Neural progenitor cell (in vitro differentiated cells): ENCODE measurements around the gene GFPT2. TPM values are rescaled to one million over a fixed set of nuclear protein-coding genes. Genes with fewer than 3 reads are reported as not detected.
A peak's percentile ranks its signal among the peaks of the same experiment; 100 is the strongest.

Experiments used
- DNase-seq: peaks from one replicate; pipeline ENCODE4 v3.0.0-alpha.2; 2016; ENCODE audit warnings: low spot score
- H2AFZ ChIP-seq: fragments of 200-600 bp; sonication (generic); replicated peaks from 2 replicates; pipeline ENCODE4 v1.6.1; 2016; ENCODE audit warnings: antibody characterized with exemption
- H3F3A ChIP-seq: fragments of 200-600 bp; sonication (generic); 2 replicates; pipeline ENCODE4 v1.6.1; 2016; ENCODE audit warnings: antibody characterized with exemption, low read depth
- H3K27ac ChIP-seq: fragments of 200-600 bp; sonication (generic); 2 replicates; pipeline ENCODE4 v1.5.1; 2016; ENCODE audit warnings: mild to moderate bottlenecking
- H3K27me3 ChIP-seq: fragments of 200-600 bp; sonication (generic); 2 replicates; pipeline ENCODE4 v1.6.1; 2016; ENCODE audit warnings: mild to moderate bottlenecking, moderate library complexity
- H3K36me3 ChIP-seq: fragments of 200-600 bp; sonication (generic); 2 replicates; pipeline ENCODE4 v1.5.1; 2016
- H3K4me1 ChIP-seq: fragments of 200-600 bp; sonication (generic); 2 replicates; pipeline ENCODE4 v1.6.1; 2016; ENCODE audit warnings: mixed run types
- H3K4me2 ChIP-seq: fragments of 200-600 bp; sonication (generic); 2 replicates; pipeline ENCODE4 v1.6.1; 2016
- H3K4me3 ChIP-seq: fragments of 200-600 bp; sonication (generic); 2 replicates; pipeline ENCODE4 v1.5.1; 2016
- H3K79me2 ChIP-seq: fragments of 200-600 bp; sonication (generic); 2 replicates; pipeline ENCODE4 v1.6.1; 2016; ENCODE audit warnings: low read depth
- H3K9ac ChIP-seq: fragments of 200-600 bp; sonication (generic); 2 replicates; pipeline ENCODE4 v1.6.1; 2016
- H3K9me3 ChIP-seq: fragments of 200-600 bp; sonication (generic); 2 replicates; pipeline ENCODE4 v1.5.1; 2016; ENCODE audit warnings: low read depth
- H4K20me1 ChIP-seq: fragments of 200-600 bp; sonication (generic); 2 replicates; pipeline ENCODE4 v1.6.1; 2016; ENCODE audit warnings: low read depth
- H3K27ac Mint-ChIP-seq: 3 replicates; pipeline ENCODE4 v1.8.0; 2021; ENCODE audit warnings: mixed read lengths
- H3K27me3 Mint-ChIP-seq: 2 replicates; pipeline ENCODE4 v1.8.0; 2022; ENCODE audit warnings: low read depth, mild to moderate bottlenecking, inconsistent platforms, moderate library complexity, mixed read lengths; ENCODE audit not compliant: insufficient read depth
- H3K36me3 Mint-ChIP-seq: 3 replicates; pipeline ENCODE4 v1.8.0; 2021; ENCODE audit warnings: mixed read lengths
- H3K4me1 Mint-ChIP-seq: 3 replicates; pipeline ENCODE4 v1.8.0; 2021; ENCODE audit warnings: mixed read lengths
- H3K4me3 Mint-ChIP-seq: 3 replicates; pipeline ENCODE4 v1.8.0; 2021; ENCODE audit warnings: mild to moderate bottlenecking, moderate library complexity, mixed read lengths
- H3K9me3 Mint-ChIP-seq: 3 replicates; pipeline ENCODE4 v1.8.0; 2020; ENCODE audit warnings: mixed read lengths
- CTCF ChIP-seq: fragments of 200-600 bp; sonication (generic); IDR thresholded peaks from 2 replicates; pipeline ENCODE4 v1.5.1; 2017; ENCODE audit warnings: antibody characterized with exemption, mild to moderate bottlenecking
- EZH2 ChIP-seq: fragments of 200-600 bp; sonication (generic); IDR thresholded peaks from 2 replicates; pipeline ENCODE4 v1.6.1; 2017; ENCODE audit warnings: antibody characterized with exemption, mild to moderate bottlenecking, moderate library complexity
- EZH2phosphoT487 ChIP-seq: fragments of 200-600 bp; sonication (generic); IDR thresholded peaks from 2 replicates; pipeline ENCODE4 v1.6.1; 2017; ENCODE audit warnings: antibody characterized with exemption
- total RNA-seq: library from RNA; depleted of rRNA; stranded (reverse); fragments of >200 nt; gene quantifications from 2 replicates; pipeline ENCODE4 v1.2.3, GENCODE V29; 2015; ENCODE audit warnings: low replicate concordance

Gene GFPT2
- total RNA-seq, 1 donor from 2014 or later, result 18.9 TPM

GRCh38 chr5:180330810-180331646 is 22.1 kb downstream of the GFPT2 start:
- Histone ChIP-seq H3K36me3 (no peaks in the 10 kb centered on the region), H3K4me2 (peak overlapping the region; percentile 57), H3F3A (peaks cover 22% of the 10 kb centered on the region), H3K27ac (peak overlapping the region; percentile 87), H3K4me1 (peaks cover 17% of the 10 kb centered on the region), H3K4me3 (no peak overlapping the region), H3K9me3 (no peaks in the 10 kb centered on the region), H2AFZ (no peak overlapping the region), H3K9ac (no peak overlapping the region), H3K27me3 (no peaks in the 10 kb centered on the region), H4K20me1 (no peaks in the 10 kb centered on the region), H3K79me2 (no peaks in the 10 kb centered on the region)
- TF ChIP-seq CTCF (no peak), EZH2 (no peak), EZH2phosphoT487 (no peak)
- H3K4me1 Mint-ChIP-seq, result peaks cover 21% of the 10 kb centered on the region
- H3K36me3 Mint-ChIP-seq, result peaks cover 30% of the 10 kb centered on the region
- H3K27ac Mint-ChIP-seq, result peak overlapping the region; percentile 91
- H3K4me3 Mint-ChIP-seq, result peak overlapping the region; percentile 11
- H3K27me3 Mint-ChIP-seq, result no peaks in the 10 kb centered on the region
- no peaks in the 10 kb centered on the region for H3K9me3 Mint-ChIP-seq
- no peak for DNase-seq

GRCh38 chr5:180330270-180330648 is 22.9 kb downstream of the GFPT2 start:
- DNase-seq, result no peak
- Mint-ChIP-seq H3K4me3 (no peak overlapping the region), H3K27me3 (no peaks in the 10 kb centered on the region), H3K9me3 (no peaks in the 10 kb centered on the region), H3K27ac (no peak overlapping the region), H3K4me1 (peaks cover 21% of the 10 kb centered on the region), H3K36me3 (peaks cover 30% of the 10 kb centered on the region)
- H3K79me2 ChIP-seq, result no peaks in the 10 kb centered on the region
- H3F3A ChIP-seq, result peaks cover 22% of the 10 kb centered on the region
- H3K27me3 ChIP-seq, result no peaks in the 10 kb centered on the region
- TF ChIP-seq EZH2 (no peak), EZH2phosphoT487 (no peak), CTCF (no peak)
- H3K9me3 ChIP-seq, result no peaks in the 10 kb centered on the region
- H2AFZ ChIP-seq, result no peak overlapping the region
- H3K9ac ChIP-seq, result no peak overlapping the region
- H3K36me3 ChIP-seq, result no peaks in the 10 kb centered on the region
- H3K27ac ChIP-seq, result no peak overlapping the region
- no peak overlapping the region for H3K4me2 ChIP-seq
- H3K4me3 ChIP-seq, result no peak overlapping the region
- no peaks in the 10 kb centered on the region for H4K20me1 ChIP-seq
- H3K4me1 ChIP-seq, result peaks cover 17% of the 10 kb centered on the region

- no peak for DNase-seq
- Histone ChIP-seq H3F3A (peaks cover 22% of the 10 kb centered on the region), H3K79me2 (no peaks in the 10 kb centered on the region), H3K9me3 (no peaks in the 10 kb centered on the region), H3K4me2 (no peak overlapping the region), H3K4me1 (peaks cover 17% of the 10 kb centered on the region), H3K36me3 (no peaks in the 10 kb centered on the region), H2AFZ (no peak overlapping the region), H3K9ac (no peak overlapping the region), H3K27me3 (no peaks in the 10 kb centered on the region), H4K20me1 (no peaks in the 10 kb centered on the region), H3K27ac (no peak overlapping the region), H3K4me3 (no peak overlapping the region)
- no peaks in the 10 kb centered on the region for H3K9me3 Mint-ChIP-seq
- H3K27me3 Mint-ChIP-seq, result peaks cover 2% of the 10 kb centered on the region
- no peak overlapping the region for H3K4me3 Mint-ChIP-seq
- TF ChIP-seq EZH2phosphoT487, result no peak
- no peak for TF ChIP-seq EZH2
- no peak for TF ChIP-seq CTCF
- peak overlapping the region; percentile 4 for H3K27ac Mint-ChIP-seq
- H3K36me3 Mint-ChIP-seq, result peaks cover 32% of the 10 kb centered on the region
- H3K4me1 Mint-ChIP-seq, result peaks cover 21% of the 10 kb centered on the region
Measured at GRCh38 chr5:180329606-180330269, 23.4 kb downstream of the GFPT2 start.
